Upper lobe of left lung (tissue), 6 donors: ENCODE results near the gene CTNNBL1. TPM values are rescaled to one million over a fixed set of nuclear protein-coding genes. Genes with fewer than 3 reads are reported as not detected.

Experiments
- ATAC-seq, 2 donors: fragments of 200-7000 bp; cut with Tn5 transposase; one replicate each; pipeline ENCODE4 v1.9.1; 2022; ENCODE audit warnings: mild to moderate bottlenecking in 2 of 2, moderate library complexity in 2 of 2; ENCODE audit not compliant: low FRiP score in 2 of 2
- DNase-seq, 2 donors: peaks; one replicate each; pipeline ENCODE4 v3.0.0-alpha.2; 2019 to 2020
- H3K27ac ChIP-seq, 4 donors: fragments of 200-600 bp; sonication (generic); one replicate each; pipeline ENCODE4 v1.5.1; 2016 to 2019
- H3K27me3 ChIP-seq, 4 donors: fragments of 200-600 bp; sonication (generic); one replicate each; pipeline ENCODE4 v1.5.1; 2017 to 2019
- H3K36me3 ChIP-seq, 4 donors: fragments of 200-600 bp; sonication (generic); one replicate each; pipeline ENCODE4 v1.5.1; 2016 to 2019
- H3K4me1 ChIP-seq, 4 donors: fragments of 200-600 bp; sonication (generic); one replicate each; pipeline ENCODE4 v1.5.1; 2018 to 2019
- H3K4me3 ChIP-seq, 4 donors: fragments of 200-600 bp; sonication (generic); one replicate each; pipeline ENCODE4 v1.5.1; 2017 to 2019; ENCODE audit warnings: mild to moderate bottlenecking in 2 of 4, moderate library complexity in 1 of 4
- H3K9me3 ChIP-seq, 4 donors: fragments of 200-600 bp; sonication (generic); one replicate each; pipeline ENCODE4 v1.5.1; 2018 to 2019
- EP300 ChIP-seq, 4 donors: sonication (generic); formaldehyde crosslinking; IDR thresholded peaks; one replicate each; pipeline ENCODE4 v1.5.1; 2017; ENCODE audit warnings: antibody characterized with exemption in 4 of 4, control low read depth in 2 of 4
- POLR2A ChIP-seq, 4 donors: fragments of 450-650 bp; IDR thresholded peaks; one replicate each; pipeline ENCODE4 v1.5.1; 2016 to 2017; ENCODE audit warnings: antibody characterized with exemption in 4 of 4, mild to moderate bottlenecking in 2 of 4
- POLR2AphosphoS5 ChIP-seq, 2 donors: sonication (generic); formaldehyde crosslinking; IDR thresholded peaks; one replicate each; pipeline ENCODE4 v1.5.1; 2017; ENCODE audit warnings: antibody characterized with exemption in 2 of 2
- WGBS, 2 donors: methylation state at CpG; one replicate each; pipeline ENCODE4 v1.1.5; 2017 to 2018; 5-methylcytosine and 5-hydroxymethylcytosine counted together
- total RNA-seq, 6 donors: library from RNA; depleted of rRNA in 4 of 6; stranded (reverse); fragments of >200 nt in 4 of 6; gene quantifications; one replicate each; pipeline versions ENCODE4 v1.1.0 to v1.2.1, GENCODE V29; 2016 to 2021
- TF ChIP-seq, protein P1 (sequence below), 6 experiments: fragments of 450-650 bp in 4 of 6; fragments of 200-600 bp in 2 of 6; sonication (generic) in 2 of 6; IDR thresholded peaks; one replicate each; pipeline ENCODE4 v1.5.1; 2016 to 2019; ENCODE audit warnings: antibody characterized with exemption in 6 of 6
- donor health status: DM: no; HTN: no; CAD: no; lungs with moderate emphysema.
- donor health status: DM: no; HTN: yes; CAD: no; lungs with severe emphysema.

CTNNBL1 gene, protein sequence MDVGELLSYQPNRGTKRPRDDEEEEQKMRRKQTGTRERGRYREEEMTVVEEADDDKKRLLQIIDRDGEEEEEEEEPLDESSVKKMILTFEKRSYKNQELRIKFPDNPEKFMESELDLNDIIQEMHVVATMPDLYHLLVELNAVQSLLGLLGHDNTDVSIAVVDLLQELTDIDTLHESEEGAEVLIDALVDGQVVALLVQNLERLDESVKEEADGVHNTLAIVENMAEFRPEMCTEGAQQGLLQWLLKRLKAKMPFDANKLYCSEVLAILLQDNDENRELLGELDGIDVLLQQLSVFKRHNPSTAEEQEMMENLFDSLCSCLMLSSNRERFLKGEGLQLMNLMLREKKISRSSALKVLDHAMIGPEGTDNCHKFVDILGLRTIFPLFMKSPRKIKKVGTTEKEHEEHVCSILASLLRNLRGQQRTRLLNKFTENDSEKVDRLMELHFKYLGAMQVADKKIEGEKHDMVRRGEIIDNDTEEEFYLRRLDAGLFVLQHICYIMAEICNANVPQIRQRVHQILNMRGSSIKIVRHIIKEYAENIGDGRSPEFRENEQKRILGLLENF
- 10 to 100 TPM; 25.1 to 61.0 (median 29.1) TPM for total RNA-seq

- Histone ChIP-seq H3K4me3 (peak within 1 kb of the TSS; percentile 66 to 85 (median 76)), H3K9me3 (no peaks in the 10 kb centered on the region), H3K4me1 (peaks cover 14 to 24% (median 17%) of the 10 kb centered on the region in 4 donors), H3K36me3 (no peaks in the 10 kb centered on the region), H3K27ac (peak within 1 kb of the TSS; percentile 50 to 86 (median 71)), H3K27me3 (no peaks in the 10 kb centered on the region)
- ATAC-seq (peak; percentile 99 to 100), DNase-seq (peak; percentile 98)
- 2% methylated on average over 36 to 54 of the region's 54 CpGs for WGBS, 2 donors
- TF ChIP-seq EP300 (IDR thresholded peaks at IDR 0.05), result peak in 1 of 4 donors; percentile 44
- TF ChIP-seq POLR2AphosphoS5 (IDR thresholded peaks at IDR 0.05), result peak; percentile 78 to 97
- peak in 3 of 4 donors; percentile 39 to 90 (median 79) for TF ChIP-seq POLR2A (IDR thresholded peaks at IDR 0.05)
- TF ChIP-seq, protein P1, sequence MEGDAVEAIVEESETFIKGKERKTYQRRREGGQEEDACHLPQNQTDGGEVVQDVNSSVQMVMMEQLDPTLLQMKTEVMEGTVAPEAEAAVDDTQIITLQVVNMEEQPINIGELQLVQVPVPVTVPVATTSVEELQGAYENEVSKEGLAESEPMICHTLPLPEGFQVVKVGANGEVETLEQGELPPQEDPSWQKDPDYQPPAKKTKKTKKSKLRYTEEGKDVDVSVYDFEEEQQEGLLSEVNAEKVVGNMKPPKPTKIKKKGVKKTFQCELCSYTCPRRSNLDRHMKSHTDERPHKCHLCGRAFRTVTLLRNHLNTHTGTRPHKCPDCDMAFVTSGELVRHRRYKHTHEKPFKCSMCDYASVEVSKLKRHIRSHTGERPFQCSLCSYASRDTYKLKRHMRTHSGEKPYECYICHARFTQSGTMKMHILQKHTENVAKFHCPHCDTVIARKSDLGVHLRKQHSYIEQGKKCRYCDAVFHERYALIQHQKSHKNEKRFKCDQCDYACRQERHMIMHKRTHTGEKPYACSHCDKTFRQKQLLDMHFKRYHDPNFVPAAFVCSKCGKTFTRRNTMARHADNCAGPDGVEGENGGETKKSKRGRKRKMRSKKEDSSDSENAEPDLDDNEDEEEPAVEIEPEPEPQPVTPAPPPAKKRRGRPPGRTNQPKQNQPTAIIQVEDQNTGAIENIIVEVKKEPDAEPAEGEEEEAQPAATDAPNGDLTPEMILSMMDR (IDR thresholded peaks at IDR 0.05), result peak in 1 of 6 experiments; percentile 42
These were observed at the start of gene CTNNBL1 for GRCh38 chr20:37693635-37694626. TSS of gene CTNNBL1 (plus strand) at chr20:37694030. CDS start at chr20:37694123, 93 bp downstream.

- no peaks in the 10 kb centered on the region for H3K9me3 ChIP-seq
- TF ChIP-seq, protein P1 (IDR thresholded peaks at IDR 0.05), result no peak
- no peak for TF ChIP-seq POLR2A (IDR thresholded peaks at IDR 0.05)
- TF ChIP-seq POLR2AphosphoS5 (IDR thresholded peaks at IDR 0.05), result no peak
- no peak for TF ChIP-seq EP300 (IDR thresholded peaks at IDR 0.05)
- no peaks in the 10 kb centered on the region for H3K27me3 ChIP-seq
These were observed 49.2 kb upstream of the CTNNBL1 start for GRCh38 chr20:37644605-37645004.

GRCh38 chr20:37647946-37648345 is 45.9 kb upstream of the CTNNBL1 start:
- Histone ChIP-seq H3K4me3 (no peak overlapping the region), H3K36me3 (no peaks in the 10 kb centered on the region), H3K4me1 (no peaks in the 10 kb centered on the region), H3K9me3 (no peaks in the 10 kb centered on the region), H3K27ac (no peak overlapping the region), H3K27me3 (no peaks in the 10 kb centered on the region)
- ATAC-seq (no peak), DNase-seq (no peak)
- TF ChIP-seq, protein P1 (IDR thresholded peaks at IDR 0.05), result no peak
- TF ChIP-seq POLR2AphosphoS5 (IDR thresholded peaks at IDR 0.05), result no peak
- TF ChIP-seq POLR2A (IDR thresholded peaks at IDR 0.05), result no peak
- TF ChIP-seq EP300 (IDR thresholded peaks at IDR 0.05), result no peak
- 79 to 86% methylated on average over 3 of the region's 3 CpGs for WGBS, 2 donors

More at GRCh38 chr20:37644605-37645004, 49.2 kb upstream of the CTNNBL1 start:
- WGBS, 2 donors, result 79 to 89% methylated on average over 1 of the region's 1 CpG
- H3K36me3 ChIP-seq, result no peaks in the 10 kb centered on the region
- no peak for DNase-seq
- no peak overlapping the region for H3K4me3 ChIP-seq
- ATAC-seq, result no peak
- H3K4me1 ChIP-seq, result no peaks in the 10 kb centered on the region
- no peak overlapping the region for H3K27ac ChIP-seq

GRCh38 chr20:37649017-37649416 is 44.8 kb upstream of the CTNNBL1 start:
- Histone ChIP-seq H3K9me3 (no peaks in the 10 kb centered on the region), H3K4me3 (no peak overlapping the region), H3K36me3 (no peaks in the 10 kb centered on the region), H3K27me3 (no peaks in the 10 kb centered on the region), H3K27ac (no peak overlapping the region), H3K4me1 (no peaks in the 10 kb centered on the region)
- ATAC-seq (peak in 1 of 2 donors; percentile 56), DNase-seq (no peak)
- 47 to 60% methylated on average over 2 of the region's 2 CpGs for WGBS, 2 donors
- TF ChIP-seq EP300 (IDR thresholded peaks at IDR 0.05), result no peak
- TF ChIP-seq, protein P1 (IDR thresholded peaks at IDR 0.05), result no peak
- no peak for TF ChIP-seq POLR2AphosphoS5 (IDR thresholded peaks at IDR 0.05)
- TF ChIP-seq POLR2A (IDR thresholded peaks at IDR 0.05), result no peak
